Testis (tissue), 2 donors: Measurements from ENCODE around the gene SNTG2.

ENCODE experiments used
- CTCF ChIP-seq, 3 experiments: fragments of 450-650 bp in 2 of 3; fragments of 200-600 bp in 1 of 3; sonication (generic) in 1 of 3; IDR thresholded peaks; one replicate each; pipeline ENCODE4 v1.5.1; 2016 to 2019; ENCODE audit warnings: antibody characterized with exemption in 3 of 3, mild to moderate bottlenecking in 2 of 3, moderate library complexity in 1 of 3
- POLR2A ChIP-seq: fragments of 450-650 bp; IDR thresholded peaks from one replicate; pipeline ENCODE4 v1.6.1; 2017; ENCODE audit warnings: antibody characterized with exemption, mild to moderate bottlenecking, moderate library complexity

GRCh38 chr2:1101011-1101782 is 150.5 kb downstream of the SNTG2 start:
- TF ChIP-seq CTCF (IDR thresholded peaks at IDR 0.05) (no peak), POLR2A (no peak)
